NOMO-1 (cell line): ENCODE results near the gene CACFD1.

Experiments
- DNase-seq, 2 experiments: peaks; one replicate each; lab custom pipeline; 2025; ENCODE audit not compliant: unreplicated experiment in 2 of 2; lab: John Stamatoyannopoulos, UW

CACFD1 gene

DNA sequence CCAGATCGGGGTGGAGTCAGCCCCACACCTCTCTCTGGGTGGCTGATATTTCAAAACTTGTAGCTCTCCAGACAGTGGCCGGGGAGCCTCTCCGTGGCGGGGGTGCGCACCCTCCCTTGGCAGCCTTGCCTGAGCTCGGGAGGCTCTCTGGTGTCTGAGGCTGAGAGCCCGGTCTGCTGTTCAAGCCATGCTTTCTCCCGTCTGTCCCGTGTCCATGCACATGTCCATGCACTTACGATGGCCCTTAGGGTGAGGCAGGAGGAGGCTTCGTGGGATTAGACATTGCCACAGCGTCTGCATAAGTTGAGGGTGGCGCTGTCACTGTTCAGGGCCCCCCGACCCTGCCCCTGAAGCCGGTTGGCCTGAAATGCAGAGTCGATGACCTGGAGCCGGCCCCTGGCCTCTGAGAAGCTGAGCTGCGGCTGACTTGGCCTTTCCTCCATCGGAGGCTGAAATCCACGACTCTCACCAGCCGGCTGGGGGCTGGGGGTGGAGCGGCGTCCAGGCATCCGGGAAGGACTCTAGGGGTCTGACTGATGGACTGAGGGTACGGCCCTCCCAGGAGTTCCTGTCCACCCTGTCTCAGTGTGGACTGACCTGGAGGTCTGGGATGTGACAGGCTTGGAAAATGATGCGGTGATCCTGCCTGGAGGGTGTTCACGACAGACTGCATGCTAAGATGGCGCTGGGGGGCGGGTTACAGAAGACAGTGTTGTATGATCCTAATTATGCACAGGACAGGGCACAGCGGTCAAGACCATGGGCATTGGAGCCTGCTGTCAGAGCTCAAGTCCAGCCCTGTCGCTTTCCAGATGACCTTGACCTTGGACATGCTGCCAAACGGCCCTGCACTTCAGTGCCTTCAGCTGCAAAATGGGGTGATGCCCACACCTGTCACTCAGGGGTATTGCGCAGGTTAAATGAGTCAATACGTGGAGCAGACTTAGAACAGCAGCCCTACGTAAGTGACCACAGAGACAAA is 37.4 kb downstream of the CACFD1 start:
- no peak for DNase-seq

DNA sequence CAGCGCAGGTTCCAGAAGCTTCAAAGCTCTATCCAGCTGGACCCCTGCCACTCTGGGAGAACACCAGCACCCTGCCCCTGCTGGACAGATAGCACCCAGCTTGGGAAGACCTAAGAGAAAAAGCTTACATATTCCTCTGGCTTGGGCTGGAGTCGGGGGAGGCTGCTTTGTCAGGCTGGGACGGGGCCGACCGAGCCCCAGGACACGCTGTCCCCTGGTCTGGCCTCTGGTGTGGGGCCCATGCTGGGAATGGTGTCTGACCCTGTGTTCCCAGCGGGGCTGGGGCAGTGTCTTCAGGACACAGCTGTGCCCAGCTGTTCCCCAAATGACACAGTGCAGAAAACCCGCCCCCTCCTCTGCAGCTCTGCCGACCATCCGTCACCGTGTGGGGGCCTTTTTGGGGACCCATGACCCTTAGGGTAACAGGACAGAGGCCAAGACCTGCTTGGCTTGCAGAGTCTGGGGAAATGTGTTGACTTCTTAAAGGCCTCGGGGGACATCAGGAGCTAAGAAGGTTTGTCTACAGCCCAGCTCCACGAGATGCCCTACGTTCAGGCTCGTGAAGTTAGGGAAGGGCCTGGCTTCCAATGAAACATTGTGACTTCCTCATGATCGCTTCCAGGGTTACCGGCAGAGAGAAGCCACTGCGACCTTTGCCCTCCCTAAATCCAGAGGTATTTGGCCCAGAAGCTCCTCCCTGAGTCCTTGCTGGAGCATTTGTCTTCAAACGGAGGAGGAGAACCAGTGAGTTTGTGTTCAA is 39.5 kb downstream of the CACFD1 start:
- no peak for DNase-seq

- no peak for DNase-seq
Observed at GRCh38 chr9:133499892-133500270, 40.1 kb downstream of the CACFD1 start.

DNA sequence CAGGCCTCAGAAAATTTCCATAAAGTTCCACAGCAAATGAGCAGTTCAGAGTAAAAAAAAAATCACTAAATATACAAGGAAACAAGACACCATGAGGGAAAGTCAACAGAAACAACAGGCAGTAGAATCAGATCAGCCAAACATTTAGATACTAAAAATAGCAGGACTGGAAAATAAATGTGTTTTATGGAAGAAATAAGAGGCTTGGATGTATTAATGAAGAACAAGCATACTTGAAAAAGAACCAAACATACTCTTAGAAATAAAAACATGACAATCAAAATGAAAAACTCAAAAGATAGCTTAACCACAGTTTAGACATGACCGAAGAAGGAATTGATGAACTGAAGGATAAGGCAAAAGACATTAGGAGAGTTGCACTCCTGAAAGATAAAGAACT is 42.3 kb downstream of the CACFD1 start:
- no peak for DNase-seq

DNA sequence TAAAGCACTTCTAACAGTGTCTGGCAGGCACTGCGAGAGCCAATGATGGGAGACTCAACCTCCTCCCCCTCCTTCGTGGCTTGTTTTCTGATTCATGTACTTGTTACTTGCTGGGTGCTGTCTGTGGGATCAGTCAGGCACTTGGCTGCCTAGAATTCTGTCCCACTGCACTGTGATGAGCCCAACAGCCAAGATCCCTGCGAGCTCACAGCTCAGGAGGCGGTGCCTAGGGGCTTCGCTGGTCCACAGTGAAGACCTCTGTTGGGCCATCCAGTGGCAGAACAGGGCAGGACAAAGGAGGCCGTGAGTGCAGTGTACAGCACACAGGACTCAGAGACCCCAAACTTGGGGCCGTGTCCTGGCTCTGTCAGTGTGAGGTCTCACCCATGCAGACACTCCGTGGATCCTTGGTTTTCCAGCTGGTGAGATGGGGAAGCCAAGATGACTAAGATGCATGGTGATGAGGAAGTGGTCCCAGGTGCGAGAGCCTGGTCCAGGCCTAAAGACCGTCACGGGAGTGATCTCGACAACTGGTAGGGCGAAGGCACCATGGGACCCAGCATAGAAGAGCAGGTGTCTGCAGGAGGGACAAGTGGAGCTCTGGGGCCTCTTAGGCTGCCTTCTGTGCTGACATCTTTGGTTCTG is 45.5 kb downstream of the CACFD1 start:
- DNase-seq: no peak

- DNase-seq: no peak
Observed at GRCh38 chr9:133505901-133506652, 46.3 kb downstream of the CACFD1 start.

DNA sequence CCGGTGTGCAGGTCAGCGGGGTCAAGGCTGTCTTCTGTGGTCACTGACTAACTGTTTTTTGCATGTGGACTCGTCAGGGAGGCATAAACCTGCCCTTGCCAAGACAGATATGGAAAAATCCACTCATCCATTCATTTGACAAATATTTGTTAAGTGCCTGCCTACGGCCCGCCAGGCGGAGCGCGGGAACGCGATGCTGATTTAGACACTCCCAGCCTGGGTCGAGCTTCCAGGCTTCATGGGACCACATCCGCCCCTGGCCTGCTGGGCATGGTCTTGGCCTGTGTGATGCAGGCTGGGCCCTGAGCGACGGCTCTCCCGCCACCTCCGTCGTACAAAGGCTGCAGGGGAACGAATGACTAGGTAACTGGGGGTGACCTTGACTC is 46.9 kb downstream of the CACFD1 start:
- no peak for DNase-seq

DNA sequence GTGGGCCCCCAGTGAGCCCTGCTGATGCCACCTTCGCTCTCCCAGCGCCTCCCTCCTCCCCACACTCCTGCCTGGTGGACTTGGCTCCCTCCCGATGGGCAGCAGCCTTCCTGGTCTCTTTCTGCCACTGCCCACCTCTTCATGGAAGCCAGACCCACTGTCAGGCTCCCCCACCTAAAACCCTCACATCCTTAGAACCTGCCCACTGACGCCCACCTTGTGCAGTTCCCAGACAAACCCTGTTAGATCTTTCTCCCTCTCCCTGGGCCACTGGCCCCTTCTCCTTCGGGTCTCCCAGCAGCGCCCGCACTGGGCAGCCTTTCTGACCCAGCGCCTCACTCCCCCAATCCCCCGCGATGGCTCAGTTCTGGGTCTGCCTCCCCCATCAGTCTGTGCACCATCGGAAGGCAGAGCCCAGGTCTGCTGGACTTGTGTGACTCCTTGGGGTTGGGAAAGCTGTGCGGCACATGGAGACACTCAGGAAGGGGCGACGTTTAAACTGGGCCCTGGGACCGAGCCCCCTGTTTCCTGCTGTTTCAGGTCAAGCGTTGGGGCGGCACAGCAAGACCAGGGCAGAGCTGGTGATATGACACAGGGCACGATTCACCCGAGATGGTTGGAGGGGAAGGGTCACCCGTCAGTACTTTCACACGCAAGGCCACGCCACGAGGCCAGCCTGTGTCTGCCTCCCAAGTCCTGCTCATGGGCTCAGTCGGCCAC is 47.6 kb downstream of the CACFD1 start:
- no peak for DNase-seq

- DNase-seq: no peak
Observed at GRCh38 chr9:133508046-133508445, 48.3 kb downstream of the CACFD1 start.

GRCh38 chr9:133509179-133510083 is 49.7 kb downstream of the CACFD1 start:
- DNase-seq: no peak

DNA sequence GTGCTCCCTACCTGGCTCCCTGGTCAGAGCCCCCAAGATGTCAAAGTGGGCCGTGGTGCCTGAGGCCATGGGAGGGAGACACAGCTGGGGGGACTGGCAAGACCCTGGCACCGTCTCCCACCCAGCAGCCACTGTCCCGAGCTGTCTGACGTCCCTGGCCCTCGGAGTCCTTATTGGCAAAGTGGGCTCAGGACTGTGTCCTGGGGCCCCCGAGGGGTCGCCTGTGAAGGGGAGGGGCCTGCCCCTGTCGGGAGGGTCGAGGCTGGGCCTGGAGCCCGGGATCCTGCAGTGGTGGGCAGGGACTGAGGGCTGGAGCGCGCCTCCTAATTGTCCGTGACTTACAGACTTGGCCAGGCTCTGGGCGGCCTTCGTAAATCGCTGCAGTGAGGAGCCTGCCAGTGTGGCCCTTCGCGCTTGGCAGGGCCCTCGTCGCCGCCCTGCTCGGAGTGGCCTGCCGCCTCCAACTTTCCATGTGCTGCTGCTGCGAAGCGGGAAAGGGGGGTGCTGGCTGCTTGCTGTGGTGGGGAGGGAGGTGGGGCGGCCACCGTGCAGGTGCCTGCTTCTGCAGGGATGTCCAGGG is 51.2 kb downstream of the CACFD1 start:
- DNase-seq: no peak

- DNase-seq: no peak
Observed at GRCh38 chr9:133511607-133512006, 51.8 kb downstream of the CACFD1 start.

GRCh38 chr9:133512253-133513213 is 52.8 kb downstream of the CACFD1 start:
- DNase-seq: no peak

DNA sequence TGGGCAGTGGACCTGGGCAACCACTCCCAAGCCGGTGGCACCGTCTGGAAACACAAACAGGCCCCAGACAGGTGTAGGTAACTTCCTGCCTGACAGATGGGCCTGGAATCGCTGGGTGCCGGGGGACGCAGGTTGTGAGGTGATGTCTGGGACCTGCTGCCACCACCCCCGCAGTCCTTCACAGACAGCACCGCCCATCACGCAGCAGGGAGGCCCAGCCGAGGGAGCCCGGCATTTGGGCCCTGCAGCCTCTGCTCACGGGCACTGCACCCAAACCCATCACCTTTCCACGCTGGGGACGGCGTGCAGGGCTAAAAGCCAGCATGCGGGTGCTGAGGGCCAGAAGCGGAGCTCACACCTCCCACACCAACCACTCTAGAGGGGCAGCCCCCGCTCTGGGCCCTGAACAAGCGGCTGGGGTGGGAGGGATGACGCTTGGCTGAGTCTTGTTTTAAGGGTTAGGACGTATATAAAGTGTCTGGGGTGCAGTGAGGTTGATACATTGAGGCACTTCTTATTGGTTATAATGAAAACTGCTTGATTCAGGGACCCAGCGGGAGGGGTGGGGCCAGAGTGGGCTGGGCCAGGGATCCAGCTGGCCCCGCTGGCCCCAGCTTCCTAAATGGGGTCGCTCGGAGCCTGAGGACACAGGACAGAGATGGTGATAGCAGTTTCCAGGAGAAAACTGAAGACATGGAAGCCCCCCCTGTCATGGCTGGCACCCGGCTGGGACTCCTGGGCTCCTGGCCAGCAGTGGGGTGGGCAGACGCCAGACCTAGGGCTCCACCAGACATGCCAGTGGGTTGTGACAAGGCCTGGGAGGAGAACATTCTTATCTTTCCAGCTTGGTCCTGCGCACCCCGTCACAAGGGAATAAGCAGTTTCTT is 53.7 kb downstream of the CACFD1 start:
- DNase-seq: no peak

GRCh38 chr9:133514460-133515239 is 54.9 kb downstream of the CACFD1 start:
- DNase-seq: no peak

- DNase-seq: no peak
Observed at GRCh38 chr9:133515240-133515610, 55.4 kb downstream of the CACFD1 start.
